RWPE2 (cell line): ENCODE data around the gene CEP89.
"Not testable (repeated sequence)": the region's sequence is repeated elsewhere in the genome, so short reads cannot be mapped to it uniquely, and the experiment has no call there.

Source experiments
- ATAC-seq: fragments of 200-7000 bp; cut with Tn5 transposase; 3 replicates; pipeline ENCODE4 v1.9.1; 2021; ENCODE audit warnings: low read depth
- DNase-seq: peaks from one replicate; pipeline ENCODE4 v3.0.0-alpha.2; 2020; ENCODE audit warnings: low spot score
- H3K27ac ChIP-seq: fragments of 450-650 bp; 2 replicates; pipeline ENCODE4 v1.5.1; 2017; ENCODE audit warnings: mild to moderate bottlenecking; ENCODE audit not compliant: poor library complexity, severe bottlenecking
- H3K27me3 ChIP-seq: fragments of 250-450 bp; sonication (Bioruptor Pico); 2 replicates; pipeline ENCODE4 v1.5.1; 2021; ENCODE audit warnings: mild to moderate bottlenecking, moderate library complexity; ENCODE audit not compliant: insufficient read depth, poor library complexity, severe bottlenecking
- H3K36me3 ChIP-seq: fragments of 250-450 bp; sonication (Bioruptor Pico); 2 replicates; pipeline ENCODE4 v1.5.1; 2020; ENCODE audit warnings: low read depth, mild to moderate bottlenecking, moderate library complexity
- H3K4me1 ChIP-seq: fragments of 250-450 bp; sonication (Bioruptor Pico); 2 replicates; pipeline ENCODE4 v1.5.1; 2021; ENCODE audit warnings: mild to moderate bottlenecking, moderate library complexity; ENCODE audit not compliant: insufficient read depth, poor library complexity, severe bottlenecking
- H3K4me3 ChIP-seq: fragments of 250-450 bp; sonication (Bioruptor Pico); 2 replicates; pipeline ENCODE4 v1.5.1; 2021; ENCODE audit warnings: mild to moderate bottlenecking, moderate library complexity; ENCODE audit not compliant: severe bottlenecking
- H3K9me3 ChIP-seq: fragments of 250-450 bp; sonication (Bioruptor Pico); 2 replicates; pipeline ENCODE4 v1.5.1; 2021; ENCODE audit warnings: mild to moderate bottlenecking, moderate library complexity; ENCODE audit not compliant: severe bottlenecking
- TF ChIP-seq, protein P1 (sequence below): fragments of 450-650 bp; IDR thresholded peaks from one replicate; pipeline ENCODE4 v1.5.1; 2017; ENCODE audit warnings: mild to moderate bottlenecking, moderate library complexity; ENCODE audit not compliant: poor library complexity, severe bottlenecking

CEP89 gene

DNA sequence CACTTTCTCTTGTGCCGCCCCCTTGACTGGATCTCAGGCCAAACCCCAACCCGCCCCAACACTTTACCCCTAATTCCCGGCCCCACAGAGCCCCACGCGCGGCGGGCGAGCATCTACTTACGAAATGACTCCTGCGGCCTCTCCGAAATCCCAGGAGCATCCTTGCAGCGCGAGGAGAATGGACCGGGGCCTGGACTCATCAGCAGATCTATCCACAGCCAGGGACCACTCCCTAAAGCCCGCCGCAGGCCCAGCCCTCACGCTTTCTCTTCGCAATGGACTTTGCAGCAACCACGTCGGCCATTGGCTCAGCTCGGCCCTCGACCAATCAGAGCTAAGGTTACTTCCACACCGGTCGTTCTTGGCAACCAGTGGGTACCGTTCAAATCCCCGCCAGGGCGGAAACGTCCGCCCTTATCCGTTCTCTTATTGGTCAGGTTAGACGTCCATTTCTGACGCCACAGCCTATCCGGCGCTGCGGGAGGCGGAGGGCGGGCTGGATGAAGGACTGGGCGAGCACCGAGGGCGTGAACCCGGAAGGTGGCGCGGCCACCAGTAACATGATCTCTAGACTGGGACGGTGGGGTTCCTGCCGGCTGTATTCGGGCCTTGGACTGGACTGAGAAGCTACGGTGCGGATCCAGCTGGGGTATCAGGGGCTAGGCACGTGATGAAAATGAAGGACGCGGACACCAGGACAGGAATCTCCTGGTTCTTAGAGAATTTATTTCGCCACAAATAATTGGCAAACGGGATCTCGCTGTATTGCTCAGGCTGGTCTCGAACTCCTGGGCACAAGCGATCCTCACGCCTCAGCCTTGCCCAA lies at the start of gene CEP89, which contains the start of gene FAAP24:
CEP89 (minus strand) TSS at position 244 of the 826 bp plus-strand sequence; CDS start at position 160, 84 bp downstream.
FAAP24 (plus strand) TSS at position 528 of the 826 bp plus-strand sequence. CDS start 955 bp downstream, outside the sequence.
- peak; percentile 99 for ATAC-seq
- H3K9me3 ChIP-seq = no peaks in the 10 kb centered on the region
- H3K36me3 ChIP-seq = peaks cover 27% of the 10 kb centered on the region
- no peak within 1 kb of the TSS for H3K27ac ChIP-seq
- no peaks in the 10 kb centered on the region for H3K4me1 ChIP-seq
- peak; percentile 97 for DNase-seq
- TF ChIP-seq, protein P1, sequence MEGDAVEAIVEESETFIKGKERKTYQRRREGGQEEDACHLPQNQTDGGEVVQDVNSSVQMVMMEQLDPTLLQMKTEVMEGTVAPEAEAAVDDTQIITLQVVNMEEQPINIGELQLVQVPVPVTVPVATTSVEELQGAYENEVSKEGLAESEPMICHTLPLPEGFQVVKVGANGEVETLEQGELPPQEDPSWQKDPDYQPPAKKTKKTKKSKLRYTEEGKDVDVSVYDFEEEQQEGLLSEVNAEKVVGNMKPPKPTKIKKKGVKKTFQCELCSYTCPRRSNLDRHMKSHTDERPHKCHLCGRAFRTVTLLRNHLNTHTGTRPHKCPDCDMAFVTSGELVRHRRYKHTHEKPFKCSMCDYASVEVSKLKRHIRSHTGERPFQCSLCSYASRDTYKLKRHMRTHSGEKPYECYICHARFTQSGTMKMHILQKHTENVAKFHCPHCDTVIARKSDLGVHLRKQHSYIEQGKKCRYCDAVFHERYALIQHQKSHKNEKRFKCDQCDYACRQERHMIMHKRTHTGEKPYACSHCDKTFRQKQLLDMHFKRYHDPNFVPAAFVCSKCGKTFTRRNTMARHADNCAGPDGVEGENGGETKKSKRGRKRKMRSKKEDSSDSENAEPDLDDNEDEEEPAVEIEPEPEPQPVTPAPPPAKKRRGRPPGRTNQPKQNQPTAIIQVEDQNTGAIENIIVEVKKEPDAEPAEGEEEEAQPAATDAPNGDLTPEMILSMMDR = no peak
- H3K4me3 ChIP-seq = peak within 1 kb of the TSS; percentile 43
- H3K27me3 ChIP-seq = no peaks in the 10 kb centered on the region

DNA sequence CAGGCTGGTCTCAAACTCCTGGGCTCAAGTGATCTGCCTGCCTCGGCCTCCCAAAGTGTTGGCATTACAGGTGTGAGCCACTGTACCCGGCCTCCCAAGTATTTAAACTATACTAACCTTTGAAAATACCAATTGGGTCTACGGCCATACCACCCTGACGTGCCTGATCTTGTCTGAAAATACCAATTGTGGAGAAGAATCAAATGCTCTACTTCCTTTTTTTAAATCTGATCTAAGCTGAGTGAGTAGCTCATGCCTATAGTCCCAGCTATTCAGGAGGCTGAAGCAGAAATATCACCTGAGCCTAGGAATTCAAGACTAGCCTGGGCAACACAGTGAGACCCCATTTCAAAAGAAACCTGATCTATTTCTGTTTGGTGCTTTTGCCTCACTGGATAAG lies 39.1 kb upstream of the CEP89 start:
- not testable (repeated sequence) for H3K4me1 ChIP-seq, H3K27ac ChIP-seq, H3K27me3 ChIP-seq, H3K4me3 ChIP-seq, DNase-seq, H3K36me3 ChIP-seq, H3K9me3 ChIP-seq
- ATAC-seq = peak; percentile 48; the same call in 2 of the 3 replicates

DNA sequence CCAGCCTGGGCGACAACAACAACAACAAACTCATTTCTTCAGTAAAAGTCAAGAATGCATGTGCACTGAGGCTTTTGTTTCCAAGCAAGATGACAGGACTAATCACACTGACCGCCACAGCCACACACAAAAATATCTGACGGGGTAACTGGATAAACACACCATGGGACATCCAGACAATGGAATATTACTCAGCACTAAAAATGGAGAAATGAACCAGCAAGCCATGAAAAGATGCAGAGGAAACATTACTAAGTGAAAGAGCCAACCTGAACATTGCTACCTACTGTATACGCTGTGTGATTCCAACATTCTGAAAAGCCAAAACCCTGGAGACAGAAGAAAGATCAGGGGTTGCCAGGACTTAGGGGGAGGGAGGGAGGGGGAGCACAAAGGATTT lies 37.0 kb upstream of the CEP89 start:
- H3K27me3 ChIP-seq = no peaks in the 10 kb centered on the region
- no peaks in the 10 kb centered on the region for H3K4me1 ChIP-seq
- H3K36me3 ChIP-seq = peaks cover 9% of the 10 kb centered on the region; the same call in 1 of the 2 replicates
- DNase-seq (no peak), ATAC-seq (no peak)
- no peak overlapping the region for H3K27ac ChIP-seq
- no peaks in the 10 kb centered on the region for H3K9me3 ChIP-seq
- H3K4me3 ChIP-seq = no peak overlapping the region
- TF ChIP-seq, protein P1 = no peak

DNA sequence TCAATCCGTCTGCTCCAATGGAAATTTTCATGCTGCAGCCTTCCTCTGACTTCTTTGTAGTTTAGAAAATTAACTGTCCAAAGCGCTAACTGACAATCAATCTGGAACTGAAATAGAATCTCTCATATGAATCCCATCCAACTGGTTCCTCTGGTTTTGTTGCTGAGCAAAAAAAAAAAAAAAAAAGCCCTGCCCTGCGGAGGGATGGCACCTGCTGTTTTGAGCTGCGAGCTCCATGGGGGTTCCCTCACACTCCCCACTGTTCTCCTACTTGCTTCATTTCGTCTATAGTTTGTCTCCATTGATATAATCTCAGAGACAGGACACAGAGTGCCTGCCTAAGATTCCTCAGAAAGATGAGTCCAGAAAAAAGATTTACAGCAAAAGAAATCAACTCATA lies 33.7 kb upstream of the CEP89 start:
- Histone ChIP-seq H3K4me1 (no peaks in the 10 kb centered on the region), H3K27ac (no peak overlapping the region), H3K27me3 (no peaks in the 10 kb centered on the region), H3K9me3 (no peaks in the 10 kb centered on the region), H3K36me3 (peaks cover 5% of the 10 kb centered on the region), H3K4me3 (no peak overlapping the region)
- TF ChIP-seq, protein P1 = no peak
- DNase-seq (no peak), ATAC-seq (no peak)

DNA sequence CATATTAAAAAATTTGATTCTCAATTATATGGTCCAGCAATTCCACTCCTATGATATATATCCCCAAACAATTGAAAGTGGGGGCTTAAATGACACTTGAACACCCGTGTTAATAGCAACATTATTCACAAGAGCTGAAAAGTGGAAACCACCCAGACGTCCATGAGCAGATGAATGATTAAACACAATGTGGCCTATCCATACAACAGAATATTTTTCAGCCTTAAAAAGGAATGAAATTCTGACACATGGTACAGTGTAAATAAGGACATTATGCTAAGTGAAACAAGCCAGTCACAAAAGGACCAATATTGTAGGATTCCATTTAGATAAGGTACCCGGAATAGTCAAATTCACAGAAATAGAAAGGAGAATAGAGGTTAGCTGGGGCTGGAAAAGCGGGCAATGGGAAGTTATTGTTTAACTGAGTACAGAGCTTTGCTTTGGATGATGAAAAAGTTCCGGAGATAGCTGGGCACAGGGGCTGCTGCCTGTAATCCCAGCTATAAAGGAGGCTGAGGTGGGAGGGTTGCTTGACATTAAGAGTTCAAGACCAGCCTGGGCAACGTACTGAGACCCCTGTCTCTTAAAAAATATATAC lies 31.8 kb upstream of the CEP89 start:
- H3K36me3 ChIP-seq, H3K27ac ChIP-seq, H3K9me3 ChIP-seq, H3K4me3 ChIP-seq, ATAC-seq, DNase-seq, H3K4me1 ChIP-seq, H3K27me3 ChIP-seq: not testable (repeated sequence)

DNA sequence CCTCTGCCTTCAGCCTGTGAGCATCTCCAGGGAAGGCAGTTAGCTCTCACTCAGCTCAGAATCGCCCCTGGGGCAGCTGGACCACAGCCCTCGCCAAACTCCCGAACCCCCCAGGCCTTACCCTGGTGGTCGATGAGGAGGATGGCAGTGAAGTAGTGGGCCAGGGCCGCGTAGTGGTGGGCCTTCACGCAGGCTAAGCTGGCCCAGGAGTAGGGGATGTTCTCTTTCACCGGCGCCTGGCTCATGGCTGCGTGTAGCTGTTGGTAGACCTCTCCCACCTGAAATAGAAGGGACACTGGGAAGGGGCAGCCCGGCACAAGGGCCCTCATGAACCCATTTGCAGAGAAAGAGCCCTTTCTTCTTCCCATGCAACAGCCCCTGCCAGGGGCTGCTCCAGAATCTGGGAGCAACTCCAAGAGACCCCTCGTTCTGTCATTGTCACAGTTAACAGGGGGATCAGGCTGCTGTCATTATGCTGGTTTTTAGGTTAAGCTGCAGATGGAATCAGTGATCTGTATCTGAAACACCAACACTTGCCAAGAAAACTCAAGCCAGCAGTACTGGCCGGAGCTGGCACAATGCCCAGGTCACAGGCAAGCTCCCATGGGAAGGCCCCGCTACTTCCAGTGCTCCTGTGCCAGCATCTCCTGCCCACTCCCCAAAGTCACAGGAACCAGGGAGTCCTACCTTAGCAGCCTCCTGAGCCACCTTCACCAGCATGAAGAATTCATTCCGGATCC lies 30.5 kb upstream of the CEP89 start:
- ATAC-seq, H3K4me3 ChIP-seq, DNase-seq, H3K36me3 ChIP-seq, H3K27ac ChIP-seq, H3K27me3 ChIP-seq, H3K9me3 ChIP-seq, H3K4me1 ChIP-seq: not testable (repeated sequence)
